Mesodermal cell (in vitro differentiated cells): ENCODE data around the gene IL1RAPL1.

Experiments used
- H3K27ac ChIP-seq: 2 replicates; pipeline ENCODE4 v1.7.0; 2013; ENCODE audit warnings: mild to moderate bottlenecking, low read depth, low read length, moderate library complexity; ENCODE audit not compliant: severe bottlenecking
- H3K36me3 ChIP-seq: 2 replicates; pipeline ENCODE4 v1.7.1; 2013; ENCODE audit warnings: mild to moderate bottlenecking, low read length, moderate library complexity; ENCODE audit not compliant: control insufficient read depth, insufficient read depth
- H3K4me1 ChIP-seq: one replicate; pipeline ENCODE4 v1.7.1; 2013; ENCODE audit warnings: mild to moderate bottlenecking, low read length; ENCODE audit not compliant: insufficient read depth, control insufficient read depth, poor library complexity, severe bottlenecking
- H3K4me3 ChIP-seq: 2 replicates; pipeline ENCODE4 v1.7.0; 2013; ENCODE audit warnings: low read length, control low read depth, mild to moderate bottlenecking; ENCODE audit not compliant: insufficient read depth, poor library complexity, severe bottlenecking; ENCODE audit errors: extremely low read depth
- H3K9me3 ChIP-seq: 2 replicates; pipeline ENCODE4 v1.7.1; 2013; ENCODE audit warnings: mild to moderate bottlenecking, low read length, moderate library complexity; ENCODE audit not compliant: control insufficient read depth
- WGBS, 2 experiments: methylation state at CpG; one replicate each; pipeline ENCODE4 v1.1.5; 2013; ENCODE audit warnings: missing lambda C conversion rate in 2 of 2; ENCODE audit not compliant: insufficient coverage in 2 of 2; 5-methylcytosine and 5-hydroxymethylcytosine counted together

The IL1RAPL1 gene

GRCh38 chrX:29545878-29546277, 958.6 kb downstream of the IL1RAPL1 start:
- WGBS, 2 experiments: no CpG with 5 or more reads among the region's 2 CpGs
- Histone ChIP-seq H3K36me3 (no peaks in the 10 kb centered on the region), H3K4me3 (no peak overlapping the region), H3K4me1 (no peaks in the 10 kb centered on the region), H3K9me3 (no peaks in the 10 kb centered on the region), H3K27ac (no peak overlapping the region)

- 60 to 80% methylated on average over 1 of the region's 4 CpGs for WGBS, 2 experiments
- Histone ChIP-seq H3K27ac (no peak overlapping the region), H3K4me3 (no peak overlapping the region), H3K9me3 (no peaks in the 10 kb centered on the region), H3K4me1 (no peaks in the 10 kb centered on the region), H3K36me3 (no peaks in the 10 kb centered on the region)
Observed at GRCh38 chrX:29547877-29548276, 960.6 kb downstream of the IL1RAPL1 start.

GRCh38 chrX:29553542-29553941, 966.3 kb downstream of the IL1RAPL1 start:
- H3K9me3 ChIP-seq: no peaks in the 10 kb centered on the region
- H3K27ac ChIP-seq: no peak overlapping the region
- H3K4me1 ChIP-seq: no peaks in the 10 kb centered on the region
- no CpG with 5 or more reads among the region's 1 CpG for WGBS, 2 experiments
- H3K36me3 ChIP-seq: no peaks in the 10 kb centered on the region
- H3K4me3 ChIP-seq: no peak overlapping the region

GRCh38 chrX:29555465-29556091, 968.3 kb downstream of the IL1RAPL1 start:
- WGBS, 2 experiments: no CpG with 5 or more reads among the region's 1 CpG
- peaks cover 5% of the 10 kb centered on the region for H3K9me3 ChIP-seq
- H3K4me1 ChIP-seq: no peaks in the 10 kb centered on the region
- H3K4me3 ChIP-seq: no peak overlapping the region
- H3K36me3 ChIP-seq: no peaks in the 10 kb centered on the region
- no peak overlapping the region for H3K27ac ChIP-seq

GRCh38 chrX:29560065-29560464, 972.8 kb downstream of the IL1RAPL1 start:
- no CpG with 5 or more reads among the region's 1 CpG for WGBS, 2 experiments
- Histone ChIP-seq H3K4me3 (no peak overlapping the region), H3K36me3 (no peaks in the 10 kb centered on the region), H3K4me1 (no peaks in the 10 kb centered on the region), H3K27ac (no peak overlapping the region), H3K9me3 (peaks cover 5% of the 10 kb centered on the region)

- no CpG with 5 or more reads among the region's 3 CpGs for WGBS, 2 experiments
- H3K27ac ChIP-seq: no peak overlapping the region
Observed at GRCh38 chrX:29561417-29561816, 974.2 kb downstream of the IL1RAPL1 start.

GRCh38 chrX:29580560-29580959, 993.3 kb downstream of the IL1RAPL1 start:
- H3K27ac ChIP-seq: no peak overlapping the region
- no peaks in the 10 kb centered on the region for H3K4me1 ChIP-seq
- no CpG with 5 or more reads among the region's 4 CpGs for WGBS, 2 experiments

More at GRCh38 chrX:29561417-29561816, 974.2 kb downstream of the IL1RAPL1 start:
- Histone ChIP-seq H3K9me3 (peaks cover 5% of the 10 kb centered on the region), H3K4me3 (no peak overlapping the region), H3K4me1 (no peaks in the 10 kb centered on the region), H3K36me3 (no peaks in the 10 kb centered on the region)

GRCh38 chrX:29581223-29581622, 994.0 kb downstream of the IL1RAPL1 start:
- Histone ChIP-seq H3K4me3 (no peak overlapping the region), H3K36me3 (no peaks in the 10 kb centered on the region), H3K27ac (no peak overlapping the region), H3K4me1 (no peaks in the 10 kb centered on the region), H3K9me3 (no peaks in the 10 kb centered on the region)
- no CpG with 5 or more reads among the region's 2 CpGs for WGBS, 2 experiments

More at GRCh38 chrX:29580560-29580959, 993.3 kb downstream of the IL1RAPL1 start:
- H3K9me3 ChIP-seq: no peaks in the 10 kb centered on the region
- H3K36me3 ChIP-seq: no peaks in the 10 kb centered on the region
- H3K4me3 ChIP-seq: no peak overlapping the region

- no peaks in the 10 kb centered on the region for H3K36me3 ChIP-seq
- no peaks in the 10 kb centered on the region for H3K9me3 ChIP-seq
- no peak overlapping the region for H3K27ac ChIP-seq
- H3K4me1 ChIP-seq: no peaks in the 10 kb centered on the region
- no peak overlapping the region for H3K4me3 ChIP-seq
- WGBS, 2 experiments: 100% methylated on average over 1 of the region's 2 CpGs; no CpG with 5 or more reads in 1 of the 2 experiments
Observed at GRCh38 chrX:29587107-29587506, 999.9 kb downstream of the IL1RAPL1 start.

- H3K36me3 ChIP-seq: no peaks in the 10 kb centered on the region
- H3K4me3 ChIP-seq: no peak overlapping the region
- H3K4me1 ChIP-seq: no peaks in the 10 kb centered on the region
- H3K27ac ChIP-seq: no peak overlapping the region
- H3K9me3 ChIP-seq: no peaks in the 10 kb centered on the region
- no CpG with 5 or more reads among the region's 3 CpGs for WGBS, 2 experiments
Observed at GRCh38 chrX:29590921-29591320, 1003.7 kb downstream of the IL1RAPL1 start.

GRCh38 chrX:29604381-29604780, 1017.1 kb downstream of the IL1RAPL1 start:
- Histone ChIP-seq H3K4me1 (no peaks in the 10 kb centered on the region), H3K36me3 (no peaks in the 10 kb centered on the region)
- 89 to 100% methylated on average over 1 to 3 of the region's 7 CpGs for WGBS, 2 experiments

More at GRCh38 chrX:29604381-29604780, 1017.1 kb downstream of the IL1RAPL1 start:
- Histone ChIP-seq H3K27ac (no peak overlapping the region), H3K4me3 (no peak overlapping the region), H3K9me3 (no peaks in the 10 kb centered on the region)
